Smooth muscle cell (in vitro differentiated cells): ENCODE data around the gene TMTC4. TPM values are rescaled to one million over a fixed set of nuclear protein-coding genes. Genes with fewer than 3 reads are reported as not detected.

Experiments
- DNase-seq: peaks from one replicate; lab custom pipeline; 2025; ENCODE audit not compliant: unreplicated experiment; lab: John Stamatoyannopoulos, UW
- H2AFZ ChIP-seq: fragments of 200-600 bp; sonication (generic); 2 replicates; pipeline ENCODE4 v1.6.0; 2016; ENCODE audit warnings: antibody characterized with exemption, low read depth, mild to moderate bottlenecking
- H3F3A ChIP-seq: fragments of 200-600 bp; sonication (generic); 2 replicates; pipeline ENCODE4 v1.6.0; 2017; ENCODE audit warnings: antibody characterized with exemption, low read depth
- H3K27ac ChIP-seq: fragments of 200-600 bp; sonication (generic); 2 replicates; pipeline ENCODE4 v1.5.1; 2016; ENCODE audit warnings: low read depth, mild to moderate bottlenecking
- H3K27me3 ChIP-seq: fragments of 200-600 bp; sonication (generic); 2 replicates; pipeline ENCODE4 v1.6.1; 2016; ENCODE audit warnings: low read depth, mild to moderate bottlenecking
- H3K36me3 ChIP-seq: fragments of 200-600 bp; sonication (generic); 2 replicates; pipeline ENCODE4 v1.5.1; 2016; ENCODE audit warnings: low read depth
- H3K4me1 ChIP-seq: fragments of 200-600 bp; sonication (generic); 2 replicates; pipeline ENCODE4 v1.5.1; 2016; ENCODE audit warnings: low read depth
- H3K4me2 ChIP-seq: fragments of 200-600 bp; sonication (generic); 2 replicates; pipeline ENCODE4 v1.6.0; 2016; ENCODE audit warnings: mild to moderate bottlenecking
- H3K4me3 ChIP-seq: fragments of 200-600 bp; sonication (generic); 2 replicates; pipeline ENCODE4 v1.5.1; 2016; ENCODE audit warnings: mild to moderate bottlenecking
- H3K79me2 ChIP-seq: fragments of 200-600 bp; sonication (generic); 2 replicates; pipeline ENCODE4 v1.6.0; 2016; ENCODE audit warnings: low read depth, mild to moderate bottlenecking
- H3K9ac ChIP-seq: fragments of 200-600 bp; sonication (generic); 2 replicates; pipeline ENCODE4 v1.6.0; 2016; ENCODE audit warnings: low read depth
- H3K9me3 ChIP-seq: fragments of 200-600 bp; sonication (generic); replicated peaks from 2 replicates; pipeline ENCODE4 v1.5.1; 2016; ENCODE audit warnings: low read depth
- H4K20me1 ChIP-seq: fragments of 200-600 bp; sonication (generic); 2 replicates; pipeline ENCODE4 v1.6.0; 2016; ENCODE audit warnings: low read depth
- WGBS: methylation state at CpG from one replicate; pipeline ENCODE4 v1.1.7; 2016; ENCODE audit warnings: low lambda C conversion rate; 5-methylcytosine and 5-hydroxymethylcytosine counted together
- polyA plus RNA-seq: library from polyadenylated mRNA; unstranded; fragments of >200 nt; fragmentation: Nextera tagmentation; extraction: Ambion mirVana; gene quantifications from 2 replicates; pipeline ENCODE4 v1.2.1, GENCODE V29; 2016
- total RNA-seq: library from RNA; depleted of rRNA; stranded (reverse); fragments of >200 nt; gene quantifications from 2 replicates; pipeline ENCODE4 v1.2.3, GENCODE V29; 2014
- TF ChIP-seq, protein P1 (sequence below): fragments of 200-600 bp; sonication (generic); IDR thresholded peaks from 2 replicates; pipeline ENCODE4 v1.5.1; 2017; ENCODE audit warnings: borderline replicate concordance, mild to moderate bottlenecking, antibody characterized with exemption; ENCODE audit not compliant: insufficient read depth, poor library complexity, severe bottlenecking

The TMTC4 gene
- total and polyA plus RNA-seq, 2 experiments from 2014 or later = 6.6 to 7.4 TPM

DNA sequence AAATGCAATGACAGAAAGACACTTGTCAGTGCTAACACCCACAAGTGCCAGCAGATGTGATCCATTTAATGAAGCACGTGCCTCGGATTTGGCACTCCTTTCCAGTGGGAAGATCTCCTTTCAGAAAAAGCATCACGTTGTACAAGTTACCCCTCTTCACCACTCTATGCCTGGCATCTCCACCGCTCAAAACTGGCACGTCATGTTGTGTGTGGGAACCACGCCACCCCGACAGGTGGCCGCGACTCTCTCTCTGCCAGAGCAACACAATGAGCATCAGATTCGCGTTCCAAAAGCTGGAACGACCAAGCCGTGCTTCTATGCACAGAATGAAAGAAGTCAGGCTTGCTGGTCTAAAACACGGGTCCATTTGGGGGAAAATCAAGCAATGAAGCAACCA lies 24.3 kb downstream of the TMTC4 start:
- H4K20me1 ChIP-seq = no peaks in the 10 kb centered on the region
- H3K27me3 ChIP-seq = no peaks in the 10 kb centered on the region
- H3K9ac ChIP-seq = no peak overlapping the region
- no peak overlapping the region for H3K27ac ChIP-seq
- H3K4me1 ChIP-seq = no peaks in the 10 kb centered on the region
- no peaks in the 10 kb centered on the region for H3K9me3 ChIP-seq
- no peaks in the 10 kb centered on the region for H3K36me3 ChIP-seq
- H3K4me2 ChIP-seq = no peak overlapping the region
- no peak overlapping the region for H3K4me3 ChIP-seq
- DNase-seq = no peak
- no peaks in the 10 kb centered on the region for H3K79me2 ChIP-seq
- H3F3A ChIP-seq = no peaks in the 10 kb centered on the region
- TF ChIP-seq, protein P1, sequence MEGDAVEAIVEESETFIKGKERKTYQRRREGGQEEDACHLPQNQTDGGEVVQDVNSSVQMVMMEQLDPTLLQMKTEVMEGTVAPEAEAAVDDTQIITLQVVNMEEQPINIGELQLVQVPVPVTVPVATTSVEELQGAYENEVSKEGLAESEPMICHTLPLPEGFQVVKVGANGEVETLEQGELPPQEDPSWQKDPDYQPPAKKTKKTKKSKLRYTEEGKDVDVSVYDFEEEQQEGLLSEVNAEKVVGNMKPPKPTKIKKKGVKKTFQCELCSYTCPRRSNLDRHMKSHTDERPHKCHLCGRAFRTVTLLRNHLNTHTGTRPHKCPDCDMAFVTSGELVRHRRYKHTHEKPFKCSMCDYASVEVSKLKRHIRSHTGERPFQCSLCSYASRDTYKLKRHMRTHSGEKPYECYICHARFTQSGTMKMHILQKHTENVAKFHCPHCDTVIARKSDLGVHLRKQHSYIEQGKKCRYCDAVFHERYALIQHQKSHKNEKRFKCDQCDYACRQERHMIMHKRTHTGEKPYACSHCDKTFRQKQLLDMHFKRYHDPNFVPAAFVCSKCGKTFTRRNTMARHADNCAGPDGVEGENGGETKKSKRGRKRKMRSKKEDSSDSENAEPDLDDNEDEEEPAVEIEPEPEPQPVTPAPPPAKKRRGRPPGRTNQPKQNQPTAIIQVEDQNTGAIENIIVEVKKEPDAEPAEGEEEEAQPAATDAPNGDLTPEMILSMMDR = no peak
- WGBS = 82% methylated on average over 14 of the region's 14 CpGs
- H2AFZ ChIP-seq = no peak overlapping the region

DNA sequence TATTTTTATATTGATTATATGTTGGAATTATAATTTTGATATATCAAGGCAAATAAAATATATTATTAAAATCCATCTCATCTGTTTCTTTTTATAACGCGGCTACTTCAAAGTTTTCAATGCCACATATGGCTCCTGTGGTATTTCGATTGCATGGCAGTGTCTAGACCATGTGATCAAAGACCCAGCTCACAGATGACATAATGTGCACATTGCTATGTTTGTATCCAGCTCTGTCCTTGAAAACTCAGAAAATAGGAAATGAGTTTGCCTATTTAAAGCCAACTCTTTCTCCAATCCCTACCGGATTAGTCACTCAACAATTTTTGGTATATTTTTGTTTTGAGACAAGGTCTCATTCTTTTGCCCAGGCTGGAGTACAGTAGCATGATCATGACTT lies 26.2 kb downstream of the TMTC4 start:
- H3K27me3 ChIP-seq = no peaks in the 10 kb centered on the region
- no peaks in the 10 kb centered on the region for H3K9me3 ChIP-seq
- H3F3A ChIP-seq = no peaks in the 10 kb centered on the region
- no peaks in the 10 kb centered on the region for H3K79me2 ChIP-seq
- H3K4me2 ChIP-seq = no peak overlapping the region
- H3K9ac ChIP-seq = no peak overlapping the region
- TF ChIP-seq, protein P1 = no peak
- DNase-seq = no peak
- 84% methylated on average over 4 of the region's 4 CpGs for WGBS
- no peaks in the 10 kb centered on the region for H3K4me1 ChIP-seq
- H4K20me1 ChIP-seq = no peaks in the 10 kb centered on the region
- H3K27ac ChIP-seq = no peak overlapping the region
- H3K36me3 ChIP-seq = no peaks in the 10 kb centered on the region
- H3K4me3 ChIP-seq = no peak overlapping the region
- no peak overlapping the region for H2AFZ ChIP-seq

DNA sequence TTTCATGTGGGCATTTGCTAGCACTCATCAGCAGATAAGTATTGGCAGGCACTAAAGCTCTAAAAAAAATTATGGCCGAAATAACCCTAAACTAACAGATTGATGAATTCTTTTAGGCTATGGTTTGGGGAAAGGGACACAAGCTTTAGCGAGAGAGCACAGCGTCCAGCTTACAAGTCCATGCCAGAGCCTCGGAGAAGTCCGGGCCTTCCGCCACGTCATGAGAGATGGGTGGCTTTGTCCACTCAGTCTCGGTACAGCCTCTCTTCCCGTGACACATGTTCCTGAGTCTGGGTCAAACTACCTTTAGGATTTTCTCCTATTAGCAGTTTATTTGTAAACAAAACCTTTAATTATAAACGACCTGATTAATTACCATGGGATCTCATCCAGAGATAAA lies 27.7 kb downstream of the TMTC4 start:
- Histone ChIP-seq H3K36me3 (no peaks in the 10 kb centered on the region), H3K4me1 (no peaks in the 10 kb centered on the region), H3K4me3 (no peak overlapping the region), H3K9me3 (no peaks in the 10 kb centered on the region), H3K79me2 (no peaks in the 10 kb centered on the region), H3K4me2 (no peak overlapping the region), H3K27me3 (no peaks in the 10 kb centered on the region), H3F3A (no peaks in the 10 kb centered on the region), H3K27ac (no peak overlapping the region), H2AFZ (no peak overlapping the region), H4K20me1 (no peaks in the 10 kb centered on the region), H3K9ac (no peak overlapping the region)
- 95% methylated on average over 10 of the region's 10 CpGs for WGBS
- no peak for DNase-seq
- TF ChIP-seq, protein P1 = no peak

DNA sequence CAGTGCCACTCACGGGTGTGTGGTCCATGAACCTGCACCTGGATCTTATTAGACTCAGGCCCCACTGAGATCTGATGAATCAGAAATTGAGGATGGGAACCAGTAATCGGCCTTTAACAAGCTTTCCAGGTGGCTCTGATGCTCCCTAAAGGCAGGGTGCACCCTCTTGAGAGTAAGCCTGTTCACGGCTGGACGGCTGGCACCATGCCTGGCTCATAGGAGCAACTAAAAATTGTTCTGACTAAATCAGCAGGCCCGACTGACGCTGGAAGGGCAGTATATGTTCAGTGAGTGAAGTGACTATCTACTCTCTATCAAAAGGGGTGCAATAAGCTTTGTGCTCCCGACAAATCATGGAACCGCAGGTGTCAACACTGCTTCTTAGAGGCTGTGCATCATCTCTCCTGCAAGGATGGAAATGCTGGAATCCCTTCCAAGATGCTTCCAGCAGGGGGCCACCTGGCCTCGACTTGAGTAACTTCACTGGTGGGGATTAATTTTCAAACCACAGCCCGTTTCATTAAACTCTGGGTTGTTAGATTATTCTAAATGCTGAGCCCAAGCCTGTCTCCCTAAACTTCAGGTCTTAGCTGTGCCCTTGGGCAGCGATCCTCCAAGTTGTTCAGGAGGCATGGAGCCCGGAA lies 28.4 kb downstream of the TMTC4 start:
- no peaks in the 10 kb centered on the region for H3K36me3 ChIP-seq
- H3K4me1 ChIP-seq = no peaks in the 10 kb centered on the region
- TF ChIP-seq, protein P1 = peak; percentile 36
- H2AFZ ChIP-seq = no peak overlapping the region
- no peak overlapping the region for H3K27ac ChIP-seq
- no peak for DNase-seq
- H3K27me3 ChIP-seq = no peaks in the 10 kb centered on the region
- WGBS = 87% methylated on average over 12 of the region's 12 CpGs
- H3F3A ChIP-seq = no peaks in the 10 kb centered on the region
- H3K9ac ChIP-seq = no peak overlapping the region
- H4K20me1 ChIP-seq = no peaks in the 10 kb centered on the region
- H3K79me2 ChIP-seq = no peaks in the 10 kb centered on the region
- H3K9me3 ChIP-seq = no peaks in the 10 kb centered on the region
- H3K4me2 ChIP-seq = no peak overlapping the region
- no peak overlapping the region for H3K4me3 ChIP-seq
